ENCODE data around the gene VARS2.

Gene VARS2

GRCh38 chr6:30885999-30886896 is 27.8 kb upstream of the VARS2 start:
- Histone ChIP-seq H3K27me3 (ENCODE audit: control insufficient read depth, insufficient read depth, low read length) (no peaks in the 10 kb centered on the region), H3K4me2 (ENCODE audit: low read length) (peak overlapping the region; percentile 99), H3K79me2 (peaks cover 41% of the 10 kb centered on the region), H3K9ac (no peak overlapping the region), H3K9me3 (ENCODE audit: control insufficient read depth, low read length) (no peaks in the 10 kb centered on the region), H2AFZ (peak overlapping the region; percentile 19), H3K4me1 (peaks cover 44% of the 10 kb centered on the region), H3K27ac (peak overlapping the region; percentile 100), H3K4me3 (ENCODE audit: low read depth, low read length) (peak overlapping the region; percentile 72), H3K36me3 (ENCODE audit: control insufficient read depth, insufficient read depth, low read length) (no peaks in the 10 kb centered on the region)
- TF ChIP-seq, protein P1, sequence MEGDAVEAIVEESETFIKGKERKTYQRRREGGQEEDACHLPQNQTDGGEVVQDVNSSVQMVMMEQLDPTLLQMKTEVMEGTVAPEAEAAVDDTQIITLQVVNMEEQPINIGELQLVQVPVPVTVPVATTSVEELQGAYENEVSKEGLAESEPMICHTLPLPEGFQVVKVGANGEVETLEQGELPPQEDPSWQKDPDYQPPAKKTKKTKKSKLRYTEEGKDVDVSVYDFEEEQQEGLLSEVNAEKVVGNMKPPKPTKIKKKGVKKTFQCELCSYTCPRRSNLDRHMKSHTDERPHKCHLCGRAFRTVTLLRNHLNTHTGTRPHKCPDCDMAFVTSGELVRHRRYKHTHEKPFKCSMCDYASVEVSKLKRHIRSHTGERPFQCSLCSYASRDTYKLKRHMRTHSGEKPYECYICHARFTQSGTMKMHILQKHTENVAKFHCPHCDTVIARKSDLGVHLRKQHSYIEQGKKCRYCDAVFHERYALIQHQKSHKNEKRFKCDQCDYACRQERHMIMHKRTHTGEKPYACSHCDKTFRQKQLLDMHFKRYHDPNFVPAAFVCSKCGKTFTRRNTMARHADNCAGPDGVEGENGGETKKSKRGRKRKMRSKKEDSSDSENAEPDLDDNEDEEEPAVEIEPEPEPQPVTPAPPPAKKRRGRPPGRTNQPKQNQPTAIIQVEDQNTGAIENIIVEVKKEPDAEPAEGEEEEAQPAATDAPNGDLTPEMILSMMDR (IDR thresholded peaks at IDR 0.05) = no peak

DNA sequence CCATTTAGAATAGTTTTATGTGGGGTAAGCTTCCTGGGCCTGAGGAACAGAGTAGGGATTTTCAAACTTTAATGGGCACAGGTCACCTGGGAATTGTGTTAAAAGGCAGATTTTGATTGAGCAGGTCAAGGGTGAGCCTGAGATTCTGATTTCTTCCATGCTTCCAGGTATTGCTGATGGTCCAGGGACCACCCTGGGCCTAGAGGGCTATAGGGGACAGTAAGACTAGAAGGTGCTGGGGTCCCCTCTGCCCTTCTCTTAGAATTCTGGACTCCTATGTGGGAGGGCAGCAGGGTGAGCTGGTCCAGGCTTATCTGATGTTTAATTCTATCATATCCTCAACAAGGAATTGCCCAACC is 27.2 kb upstream of the VARS2 start:
- no peak overlapping the region for H3K4me3 ChIP-seq (ENCODE audit: low read depth, low read length)
- no peak overlapping the region for H3K9ac ChIP-seq
- H3K27me3 ChIP-seq (ENCODE audit: control insufficient read depth, insufficient read depth, low read length) = no peaks in the 10 kb centered on the region
- peaks cover 42% of the 10 kb centered on the region for H3K79me2 ChIP-seq
- peak overlapping the region; percentile 100 for H3K27ac ChIP-seq
- H3K4me1 ChIP-seq = peaks cover 38% of the 10 kb centered on the region
- H3K4me2 ChIP-seq (ENCODE audit: low read length) = peak overlapping the region; percentile 99
- H3K36me3 ChIP-seq (ENCODE audit: control insufficient read depth, insufficient read depth, low read length) = no peaks in the 10 kb centered on the region
- TF ChIP-seq, protein P1 (IDR thresholded peaks at IDR 0.05) = no peak
- H2AFZ ChIP-seq = no peak overlapping the region
- no peaks in the 10 kb centered on the region for H3K9me3 ChIP-seq (ENCODE audit: control insufficient read depth, low read length)

DNA sequence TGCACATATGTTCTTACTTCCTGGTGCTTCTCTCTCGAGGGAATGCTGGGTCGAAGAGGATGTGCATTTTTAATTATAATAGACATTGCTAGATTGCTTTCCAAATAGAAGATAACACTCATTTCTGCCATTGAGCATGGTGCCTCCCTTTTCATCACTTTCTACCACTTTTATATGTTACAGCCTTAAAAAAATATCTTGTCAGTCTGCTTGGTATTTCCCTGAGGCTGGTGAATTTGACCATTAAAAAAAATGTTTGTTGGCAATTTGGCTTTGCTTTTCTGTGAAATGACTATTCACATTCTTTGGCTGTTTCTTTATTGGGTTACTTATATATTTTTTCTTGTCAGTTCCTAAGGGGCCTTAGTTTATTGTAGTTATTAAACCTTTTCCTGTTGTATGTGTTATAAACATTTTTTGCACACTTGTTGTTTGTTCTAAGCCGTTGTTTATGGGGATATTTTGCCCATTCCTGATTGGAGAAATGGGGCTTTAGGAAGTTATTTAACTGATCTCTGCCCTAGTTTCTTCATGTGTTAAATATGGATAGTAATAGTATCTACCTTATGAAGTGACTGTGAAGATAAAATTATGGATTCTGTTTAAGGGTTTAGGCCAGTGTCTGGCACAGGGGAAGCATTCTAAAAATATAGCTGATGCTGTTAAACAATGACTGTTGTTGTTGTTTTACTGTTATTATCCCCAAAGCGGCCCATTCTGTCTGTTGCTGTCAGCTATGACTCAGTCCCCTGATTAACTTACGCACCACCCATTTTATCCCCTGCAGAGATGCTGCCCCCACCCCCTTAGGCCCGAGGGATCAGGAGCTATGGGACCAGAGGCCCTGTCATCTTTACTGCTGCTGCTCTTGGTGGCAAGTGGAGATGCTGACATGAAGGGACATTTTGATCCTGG is 25.9 kb upstream of the VARS2 start:
- H3K27me3 ChIP-seq (ENCODE audit: control insufficient read depth, insufficient read depth, low read length) = no peaks in the 10 kb centered on the region
- no peak overlapping the region for H3K4me2 ChIP-seq (ENCODE audit: low read length)
- no peak overlapping the region for H3K9ac ChIP-seq
- peaks cover 28% of the 10 kb centered on the region for H3K4me1 ChIP-seq
- H3K79me2 ChIP-seq = peaks cover 43% of the 10 kb centered on the region
- H3K27ac ChIP-seq = no peak overlapping the region
- no peak overlapping the region for H2AFZ ChIP-seq
- H3K36me3 ChIP-seq (ENCODE audit: control insufficient read depth, insufficient read depth, low read length) = no peaks in the 10 kb centered on the region
- no peak overlapping the region for H3K4me3 ChIP-seq (ENCODE audit: low read depth, low read length)
- TF ChIP-seq, protein P1 (IDR thresholded peaks at IDR 0.05) = no peak
- no peaks in the 10 kb centered on the region for H3K9me3 ChIP-seq (ENCODE audit: control insufficient read depth, low read length)

GRCh38 chr6:30888816-30889495 is 25.1 kb upstream of the VARS2 start:
- no peak overlapping the region for H2AFZ ChIP-seq
- H3K27ac ChIP-seq = no peak overlapping the region
- no peak overlapping the region for H3K4me2 ChIP-seq (ENCODE audit: low read length)
- no peak overlapping the region for H3K9ac ChIP-seq
- H3K9me3 ChIP-seq (ENCODE audit: control insufficient read depth, low read length) = no peaks in the 10 kb centered on the region
- no peaks in the 10 kb centered on the region for H3K27me3 ChIP-seq (ENCODE audit: control insufficient read depth, insufficient read depth, low read length)
- TF ChIP-seq, protein P1 (IDR thresholded peaks at IDR 0.05) = no peak
- peaks cover 24% of the 10 kb centered on the region for H3K4me1 ChIP-seq
- H3K36me3 ChIP-seq (ENCODE audit: control insufficient read depth, insufficient read depth, low read length) = no peaks in the 10 kb centered on the region
- H3K4me3 ChIP-seq (ENCODE audit: low read depth, low read length) = no peak overlapping the region
- peaks cover 43% of the 10 kb centered on the region for H3K79me2 ChIP-seq

All from parathyroid adenoma (tissue), 2 donors.